Suprapubic skin (tissue), 4 donors: ENCODE results near the gene ZSCAN5B. TPM values are rescaled to one million over a fixed set of nuclear protein-coding genes. Genes with fewer than 3 reads are reported as not detected.
"Not testable (repeated sequence)": the region's sequence is repeated elsewhere in the genome, so short reads cannot be mapped to it uniquely, and the experiment has no call there.

Source experiments
- DNase-seq, 2 donors: peaks; one replicate each; pipeline ENCODE4 v3.0.0-alpha.2; 2019; ENCODE audit warnings: low spot score in 2 of 2
- H3K27ac ChIP-seq: fragments of 200-600 bp; sonication (generic); one replicate; pipeline ENCODE4 v1.5.1; 2019
- H3K27me3 ChIP-seq: fragments of 200-600 bp; sonication (generic); one replicate; pipeline ENCODE4 v1.5.1; 2019
- H3K36me3 ChIP-seq: fragments of 200-600 bp; sonication (generic); one replicate; pipeline ENCODE4 v1.5.1; 2019
- H3K4me1 ChIP-seq: fragments of 200-600 bp; sonication (generic); one replicate; pipeline ENCODE4 v1.5.1; 2019
- H3K4me3 ChIP-seq: fragments of 200-600 bp; sonication (generic); one replicate; pipeline ENCODE4 v1.5.1; 2019; ENCODE audit warnings: mild to moderate bottlenecking
- H3K9me3 ChIP-seq: fragments of 200-600 bp; sonication (generic); one replicate; pipeline ENCODE4 v1.5.1; 2019
- EP300 ChIP-seq: sonication (generic); formaldehyde crosslinking; IDR thresholded peaks from one replicate; pipeline ENCODE4 v1.6.1; 2017; ENCODE audit warnings: antibody characterized with exemption
- POLR2A ChIP-seq, 2 donors: fragments of 450-650 bp; IDR thresholded peaks; one replicate each; pipeline ENCODE4 v1.6.1; 2017; ENCODE audit warnings: antibody characterized with exemption in 2 of 2, mild to moderate bottlenecking in 2 of 2, moderate library complexity in 2 of 2
- POLR2AphosphoS5 ChIP-seq, 3 donors: sonication (generic); formaldehyde crosslinking; IDR thresholded peaks; one replicate each; pipeline ENCODE4 v1.6.1; 2017; ENCODE audit warnings: antibody characterized with exemption in 3 of 3
- WGBS: methylation state at CpG from one replicate; pipeline ENCODE4 v1.1.5; 2018; 5-methylcytosine and 5-hydroxymethylcytosine counted together
- total RNA-seq, 4 donors: library from RNA; depleted of rRNA; stranded (reverse); fragments of >200 nt; gene quantifications; one replicate each; pipeline ENCODE4 v1.1.0, GENCODE V29; 2016
- TF ChIP-seq, protein P1 (sequence below), 2 donors: fragments of 200-600 bp in 1 of 2; fragments of 450-650 bp in 1 of 2; sonication (generic) in 1 of 2; IDR thresholded peaks; one replicate each; pipeline ENCODE4 v1.5.1; 2016 to 2019; ENCODE audit warnings: antibody characterized with exemption in 2 of 2, mild to moderate bottlenecking in 1 of 2, moderate library complexity in 1 of 2

ZSCAN5B gene, protein sequence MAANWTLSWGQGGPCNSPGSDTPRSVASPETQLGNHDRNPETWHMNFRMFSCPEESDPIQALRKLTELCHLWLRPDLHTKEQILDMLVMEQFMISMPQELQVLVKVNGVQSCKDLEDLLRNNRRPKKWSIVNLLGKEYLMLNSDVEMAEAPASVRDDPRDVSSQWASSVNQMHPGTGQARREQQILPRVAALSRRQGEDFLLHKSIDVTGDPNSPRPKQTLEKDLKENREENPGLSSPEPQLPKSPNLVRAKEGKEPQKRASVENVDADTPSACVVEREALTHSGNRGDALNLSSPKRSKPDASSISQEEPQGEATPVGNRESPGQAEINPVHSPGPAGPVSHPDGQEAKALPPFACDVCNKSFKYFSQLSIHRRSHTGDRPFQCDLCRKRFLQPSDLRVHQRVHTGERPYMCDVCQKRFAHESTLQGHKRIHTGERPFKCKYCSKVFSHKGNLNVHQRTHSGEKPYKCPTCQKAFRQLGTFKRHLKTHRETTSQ
- not detected for total RNA-seq

DNA sequence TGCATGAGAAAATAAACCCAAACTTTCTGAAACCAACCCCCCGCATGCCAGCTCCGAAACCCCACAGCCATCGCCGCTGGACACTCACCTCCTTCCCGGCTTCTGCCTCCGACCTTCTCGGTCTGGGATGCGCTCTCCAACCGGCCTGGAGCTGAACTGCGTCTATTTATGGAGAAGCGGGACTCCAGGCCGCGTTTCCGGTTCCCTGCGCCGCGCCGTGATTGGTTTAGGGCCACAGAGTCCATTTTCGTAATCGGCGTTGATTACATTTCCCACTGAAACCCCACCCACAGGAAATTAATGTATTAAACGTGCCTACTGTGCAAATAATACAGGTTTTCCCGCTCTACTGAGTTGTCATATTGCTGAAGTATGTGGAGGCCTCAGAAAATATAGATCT is at the start of gene ZSCAN5B:
TSS of gene ZSCAN5B (minus strand) at position 138 of the 400 bp plus-strand sequence. CDS start 4,731 bp downstream, outside the sequence.
- 81% methylated on average over 21 of the region's 23 CpGs for WGBS
- not testable (repeated sequence) for H3K27me3 ChIP-seq, H3K27ac ChIP-seq, DNase-seq, H3K9me3 ChIP-seq, H3K4me1 ChIP-seq, H3K36me3 ChIP-seq, H3K4me3 ChIP-seq

DNA sequence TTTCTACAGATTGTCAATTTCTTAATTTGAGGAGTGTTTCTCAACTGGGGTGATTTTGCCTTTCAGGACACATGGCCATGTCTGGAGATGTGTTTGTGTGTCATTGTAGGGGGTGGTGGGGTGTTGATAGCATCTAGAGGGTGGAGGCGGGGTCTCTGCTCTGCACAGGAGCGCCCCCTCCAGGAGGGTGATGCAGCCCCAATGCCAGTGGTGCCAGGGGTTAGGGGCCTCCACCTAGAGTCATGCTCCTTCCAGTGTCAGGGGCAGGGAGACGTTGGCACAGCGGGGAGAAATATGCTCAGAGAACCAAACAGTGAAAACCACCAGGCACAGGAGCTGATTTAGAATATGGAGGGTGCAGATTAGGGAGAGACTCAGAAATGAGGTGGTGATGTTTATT is 48.2 kb upstream of the ZSCAN5B start:
- H3K4me1 ChIP-seq, DNase-seq, H3K9me3 ChIP-seq, H3K36me3 ChIP-seq, H3K4me3 ChIP-seq, H3K27ac ChIP-seq, H3K27me3 ChIP-seq: not testable (repeated sequence)
- WGBS = 64% methylated on average over 4 of the region's 4 CpGs

DNA sequence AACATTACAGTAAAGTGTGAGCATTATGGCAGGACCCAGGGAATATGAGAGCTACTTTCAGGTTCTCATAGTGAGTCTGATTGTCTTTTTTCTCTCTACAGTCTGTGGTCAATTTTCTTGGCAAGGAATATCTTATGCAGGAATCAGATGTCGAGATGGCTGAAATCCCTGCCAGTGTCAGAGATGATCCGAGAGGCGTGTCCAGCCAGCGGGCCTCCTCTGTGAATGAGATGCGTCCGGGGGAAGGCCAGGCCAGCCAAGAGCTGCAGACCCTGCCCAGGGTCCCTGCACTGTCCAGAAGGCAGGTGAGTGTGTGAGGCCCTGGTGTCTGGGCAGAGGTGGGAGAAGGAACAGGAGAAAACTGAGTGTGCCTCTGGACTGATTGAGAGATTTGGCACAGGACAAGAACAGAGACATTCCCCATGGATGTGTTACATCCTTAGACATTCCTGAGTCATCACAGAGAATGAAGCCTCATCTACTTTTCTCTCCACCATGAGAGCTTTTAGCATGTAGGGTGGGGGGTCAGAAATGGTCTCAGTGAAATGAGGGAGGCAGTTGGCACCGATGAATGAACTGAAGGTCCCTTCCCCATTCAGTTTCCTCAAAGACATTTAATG is 47.6 kb upstream of the ZSCAN5B start:
- H3K4me3 ChIP-seq = no peak overlapping the region
- H3K27ac ChIP-seq = no peak overlapping the region
- H3K9me3 ChIP-seq = no peaks in the 10 kb centered on the region
- H3K36me3 ChIP-seq = no peaks in the 10 kb centered on the region
- no peak for DNase-seq
- H3K4me1 ChIP-seq = no peaks in the 10 kb centered on the region
- H3K27me3 ChIP-seq = no peaks in the 10 kb centered on the region
- WGBS = 90% methylated on average over 7 of the region's 7 CpGs
- TF ChIP-seq, protein P1, sequence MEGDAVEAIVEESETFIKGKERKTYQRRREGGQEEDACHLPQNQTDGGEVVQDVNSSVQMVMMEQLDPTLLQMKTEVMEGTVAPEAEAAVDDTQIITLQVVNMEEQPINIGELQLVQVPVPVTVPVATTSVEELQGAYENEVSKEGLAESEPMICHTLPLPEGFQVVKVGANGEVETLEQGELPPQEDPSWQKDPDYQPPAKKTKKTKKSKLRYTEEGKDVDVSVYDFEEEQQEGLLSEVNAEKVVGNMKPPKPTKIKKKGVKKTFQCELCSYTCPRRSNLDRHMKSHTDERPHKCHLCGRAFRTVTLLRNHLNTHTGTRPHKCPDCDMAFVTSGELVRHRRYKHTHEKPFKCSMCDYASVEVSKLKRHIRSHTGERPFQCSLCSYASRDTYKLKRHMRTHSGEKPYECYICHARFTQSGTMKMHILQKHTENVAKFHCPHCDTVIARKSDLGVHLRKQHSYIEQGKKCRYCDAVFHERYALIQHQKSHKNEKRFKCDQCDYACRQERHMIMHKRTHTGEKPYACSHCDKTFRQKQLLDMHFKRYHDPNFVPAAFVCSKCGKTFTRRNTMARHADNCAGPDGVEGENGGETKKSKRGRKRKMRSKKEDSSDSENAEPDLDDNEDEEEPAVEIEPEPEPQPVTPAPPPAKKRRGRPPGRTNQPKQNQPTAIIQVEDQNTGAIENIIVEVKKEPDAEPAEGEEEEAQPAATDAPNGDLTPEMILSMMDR (IDR thresholded peaks at IDR 0.05) = no peak
- TF ChIP-seq EP300 = no peak
- TF ChIP-seq POLR2AphosphoS5 (IDR thresholded peaks at IDR 0.05) = no peak
- no peak for TF ChIP-seq POLR2A (IDR thresholded peaks at IDR 0.05)

DNA sequence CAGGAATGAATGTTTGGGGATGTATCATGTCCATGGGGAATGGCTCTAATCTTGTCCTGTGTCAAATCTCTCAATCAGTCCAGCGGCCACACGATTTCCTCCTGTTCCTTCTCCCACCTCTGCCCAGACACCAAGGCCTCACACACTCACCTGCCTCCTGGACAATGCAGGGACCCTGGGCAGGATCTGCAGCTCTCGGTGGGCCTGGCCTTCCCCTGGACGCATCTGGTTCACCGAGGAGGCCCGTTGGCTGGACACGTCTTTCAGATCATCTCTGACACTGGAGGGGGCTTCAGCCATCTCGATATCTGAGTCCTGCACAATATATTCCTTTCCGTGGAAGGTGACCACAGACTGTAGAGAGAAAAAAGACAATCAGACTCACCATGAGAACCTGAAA is 25.9 kb upstream of the ZSCAN5B start:
- TF ChIP-seq, protein P1 (IDR thresholded peaks at IDR 0.05) = no peak
- TF ChIP-seq POLR2A (IDR thresholded peaks at IDR 0.05) = no peak
- TF ChIP-seq EP300 = no peak
- no peak for TF ChIP-seq POLR2AphosphoS5 (IDR thresholded peaks at IDR 0.05)
- no peak for DNase-seq
- peaks cover 11% of the 10 kb centered on the region for H3K36me3 ChIP-seq
- WGBS = 89% methylated on average over 9 of the region's 9 CpGs
- H3K4me3 ChIP-seq = no peak overlapping the region
- H3K9me3 ChIP-seq = no peaks in the 10 kb centered on the region
- H3K27me3 ChIP-seq = no peaks in the 10 kb centered on the region
- no peak overlapping the region for H3K27ac ChIP-seq
- no peaks in the 10 kb centered on the region for H3K4me1 ChIP-seq

DNA sequence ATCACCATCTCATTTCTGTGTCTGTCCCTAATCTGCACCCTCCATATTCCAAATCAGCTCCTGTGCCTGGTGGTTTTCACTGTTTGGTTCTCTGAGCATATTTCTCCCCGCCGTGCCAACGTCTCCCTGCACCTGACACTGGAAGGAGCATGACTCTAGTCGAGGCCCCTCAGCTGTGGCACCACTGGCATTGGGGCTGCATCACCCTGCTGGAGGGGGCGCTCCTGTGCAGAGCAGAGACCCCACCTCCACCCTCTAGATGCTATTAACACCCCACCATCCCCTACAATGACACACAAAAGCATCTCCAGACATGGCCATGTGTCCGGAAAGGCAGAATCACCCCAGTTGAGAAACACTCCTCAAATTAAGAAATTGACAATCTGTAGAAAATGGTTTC is 25.3 kb upstream of the ZSCAN5B start:
- Histone ChIP-seq H3K4me1 (no peaks in the 10 kb centered on the region), H3K27ac (no peak overlapping the region), H3K4me3 (no peak overlapping the region), H3K36me3 (peaks cover 11% of the 10 kb centered on the region), H3K27me3 (no peaks in the 10 kb centered on the region), H3K9me3 (no peaks in the 10 kb centered on the region)
- WGBS = 85% methylated on average over 6 of the region's 6 CpGs
- TF ChIP-seq POLR2AphosphoS5 (IDR thresholded peaks at IDR 0.05) (no peak), POLR2A (IDR thresholded peaks at IDR 0.05) (no peak), EP300 (no peak)
- TF ChIP-seq, protein P1 (IDR thresholded peaks at IDR 0.05) = no peak
- DNase-seq = no peak

DNA sequence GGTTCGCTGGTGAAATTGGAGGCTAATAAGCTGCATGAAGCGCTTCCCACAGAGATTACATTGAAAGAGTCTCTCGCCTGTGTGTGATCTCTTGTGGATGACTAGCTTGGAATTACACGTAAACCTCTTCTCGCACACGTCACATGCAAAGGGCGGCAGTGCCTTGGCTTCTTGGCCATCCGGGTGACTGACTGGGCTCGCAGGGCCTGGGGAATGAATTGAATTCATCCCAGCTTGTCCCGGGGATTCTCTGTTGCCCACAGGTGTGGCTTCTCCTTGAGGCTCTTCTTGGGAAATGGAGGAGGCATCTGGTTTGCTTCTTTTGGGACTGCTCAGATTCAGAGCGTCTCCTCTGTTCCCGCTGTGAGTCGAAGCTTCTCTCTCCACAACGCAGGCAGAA is 24.3 kb upstream of the ZSCAN5B start:
- Histone ChIP-seq H3K9me3 (no peaks in the 10 kb centered on the region), H3K4me3 (no peak overlapping the region), H3K27me3 (peaks cover 5% of the 10 kb centered on the region), H3K27ac (no peak overlapping the region), H3K36me3 (peaks cover 11% of the 10 kb centered on the region), H3K4me1 (peaks cover 10% of the 10 kb centered on the region)
- no peak for TF ChIP-seq POLR2AphosphoS5 (IDR thresholded peaks at IDR 0.05)
- no peak for TF ChIP-seq EP300
- TF ChIP-seq, protein P1 (IDR thresholded peaks at IDR 0.05) = no peak
- TF ChIP-seq POLR2A (IDR thresholded peaks at IDR 0.05) = no peak
- WGBS = 93% methylated on average over 14 of the region's 14 CpGs
- DNase-seq = no peak
